PC-3 (cell line): ENCODE data around the gene CFAP210. TPM values are rescaled to one million over a fixed set of nuclear protein-coding genes. Genes with fewer than 3 reads are reported as not detected.

Experiments
- ATAC-seq: fragments of 200-7000 bp; cut with Tn5 transposase; 2 replicates; pipeline ENCODE4 v1.9.1; 2020; ENCODE audit warnings: mild to moderate bottlenecking, moderate library complexity
- BruUV-seq: library from RNA; stranded (reverse); fragments of 400-500 nt; replicated peaks from 2 replicates; lab custom pipeline; 2021; lab: Mats Ljungman, UMichigan
- CTCF ChIA-PET: fragments of 300-600 bp; sonication (Branson Sonifier 250); formaldehyde crosslinking; loops from one replicate; lab custom pipeline; 2022; ENCODE audit warnings: antibody characterized with exemption; lab: Charles Lee
- POLR2A ChIA-PET: fragments of 300-600 bp; sonication (Branson Sonifier 250); formaldehyde crosslinking; loops from one replicate; lab custom pipeline; 2022; ENCODE audit warnings: antibody characterized with exemption; ENCODE audit not compliant: unreplicated experiment; lab: Charles Lee
- DNase-seq: peaks from one replicate; pipeline ENCODE4 v3.0.0-alpha.2; 2015
- H2AFZ ChIP-seq: fragments of 300-600 bp; sonication (generic); 2 replicates; pipeline ENCODE4 v1.6.0; 2016; ENCODE audit warnings: antibody characterized with exemption, low read length
- H3F3A ChIP-seq: fragments of 300-600 bp; sonication (generic); one replicate; pipeline ENCODE4 v1.6.0; 2017; ENCODE audit warnings: antibody characterized with exemption, low read length, control low read depth, mild to moderate bottlenecking; ENCODE audit not compliant: unreplicated experiment
- H3K27ac ChIP-seq: fragments of 300-600 bp; sonication (generic); 2 replicates; pipeline ENCODE4 v1.5.1; 2016; ENCODE audit warnings: mild to moderate bottlenecking, low read length
- H3K27me3 ChIP-seq: fragments of 300-600 bp; sonication (generic); 2 replicates; pipeline ENCODE4 v1.6.1; 2016; ENCODE audit warnings: low read length, mixed read lengths
- H3K36me3 ChIP-seq: fragments of 300-600 bp; sonication (generic); 2 replicates; pipeline ENCODE4 v1.6.1; 2016; ENCODE audit warnings: low read depth, mixed run types, low read length, mixed read lengths
- H3K4me1 ChIP-seq: fragments of 300-600 bp; sonication (generic); 2 replicates; pipeline ENCODE4 v1.5.1; 2016; ENCODE audit warnings: low read length; ENCODE audit not compliant: insufficient read depth
- H3K4me2 ChIP-seq: fragments of 300-600 bp; sonication (generic); 2 replicates; pipeline ENCODE4 v1.6.0; 2016; ENCODE audit warnings: low read length
- H3K4me3 ChIP-seq: fragments of 300-600 bp; sonication (generic); 2 replicates; pipeline ENCODE4 v1.5.1; 2016; ENCODE audit warnings: mild to moderate bottlenecking, low read length, mixed read lengths
- H3K79me2 ChIP-seq: fragments of 300-600 bp; sonication (generic); 2 replicates; pipeline ENCODE4 v1.6.1; 2017; ENCODE audit warnings: low read length, mixed read lengths
- H3K9ac ChIP-seq: fragments of 300-600 bp; sonication (generic); 2 replicates; pipeline ENCODE4 v1.6.0; 2016; ENCODE audit warnings: mild to moderate bottlenecking, low read length
- H3K9me2 ChIP-seq: fragments of 300-600 bp; sonication (generic); replicated peaks from 2 replicates; pipeline ENCODE4 v1.6.1; 2016; ENCODE audit warnings: mixed run types, low read length, mixed read lengths
- H3K9me3 ChIP-seq: fragments of 300-600 bp; sonication (generic); 2 replicates; pipeline ENCODE4 v1.6.1; 2016; ENCODE audit warnings: low read length, mixed read lengths
- H4K20me1 ChIP-seq: fragments of 300-600 bp; sonication (generic); 2 replicates; pipeline ENCODE4 v1.6.1; 2016; ENCODE audit warnings: low read length, mixed read lengths
- CTCF ChIP-seq: fragments of 300-600 bp; sonication (generic); conservative IDR thresholded peaks from 2 replicates; pipeline ENCODE4 v1.5.1; 2017; ENCODE audit warnings: antibody characterized with exemption, low read depth, mild to moderate bottlenecking, low read length
- EZH2 ChIP-seq: fragments of 300-600 bp; sonication (generic); IDR thresholded peaks from one replicate; pipeline ENCODE4 v1.6.1; 2017; ENCODE audit warnings: antibody characterized with exemption, mild to moderate bottlenecking, low read length; ENCODE audit not compliant: unreplicated experiment
- EZH2phosphoT487 ChIP-seq: fragments of 300-600 bp; sonication (generic); IDR thresholded peaks from 2 replicates; pipeline ENCODE4 v1.6.1; 2018; ENCODE audit warnings: mild to moderate bottlenecking, antibody characterized with exemption, low read length, borderline replicate concordance
- intact Hi-C: fragments of 100-400 bp; cut with micrococcal nuclease; formaldehyde crosslinking; loops from 2 replicates; pipeline ENCODE4 v1.9.0; 2023
- total RNA-seq: library from RNA; depleted of rRNA; stranded (reverse); fragments of >200 nt; gene quantifications from 2 replicates; pipeline ENCODE4 v1.2.3, GENCODE V29; 2014

Gene CFAP210
- total RNA-seq, 1 experiment from 2014 or later = not detected

GRCh38 chr2:169653636-169654035 is 40.6 kb downstream of the CFAP210 start:
- H3K9me3 ChIP-seq = no peaks in the 10 kb centered on the region
- DNase-seq (peak; percentile 26), ATAC-seq (no peak)
- ChIA-PET CTCF (no interaction called here), POLR2A (no interaction called here)
- no peak overlapping the region for H3K4me2 ChIP-seq
- H3K4me1 ChIP-seq = no peaks in the 10 kb centered on the region
- no peaks in the 10 kb centered on the region for H3K27me3 ChIP-seq
- no peaks in the 10 kb centered on the region for H4K20me1 ChIP-seq
- H3K4me3 ChIP-seq = no peak overlapping the region
- no peak overlapping the region for H2AFZ ChIP-seq
- no peak for TF ChIP-seq EZH2
- no TSS peak for BruUV-seq
- no peaks in the 10 kb centered on the region for H3K79me2 ChIP-seq
- H3K9ac ChIP-seq = no peak overlapping the region
- no peaks in the 10 kb centered on the region for H3K9me2 ChIP-seq
- no peaks in the 10 kb centered on the region for H3F3A ChIP-seq
- H3K36me3 ChIP-seq = no peaks in the 10 kb centered on the region
- intact Hi-C loops = no loop called here
- H3K27ac ChIP-seq = no peak overlapping the region

DNA sequence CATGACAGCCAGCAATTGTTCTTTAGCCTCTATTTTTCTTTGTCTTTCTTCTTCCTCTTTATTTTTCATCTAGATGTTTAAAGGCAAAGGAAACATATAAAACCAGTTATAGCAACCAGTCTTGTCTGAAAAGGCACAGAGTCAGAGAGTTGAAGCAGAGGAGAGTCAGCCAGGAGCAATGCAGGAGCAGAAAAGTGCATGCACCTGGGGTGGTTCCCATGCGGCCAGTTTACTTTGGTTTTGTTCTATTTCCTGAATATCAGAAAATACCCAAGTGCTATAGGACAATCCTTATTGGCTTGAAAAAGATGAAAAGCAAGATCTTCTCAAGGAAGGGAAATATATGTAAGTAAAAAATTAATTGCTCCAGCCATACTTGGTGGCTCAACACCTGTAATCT is 44.9 kb downstream of the CFAP210 start:
- Histone ChIP-seq H2AFZ (no peak overlapping the region), H3K27ac (no peak overlapping the region), H3K9me2 (no peaks in the 10 kb centered on the region), H3K36me3 (no peaks in the 10 kb centered on the region), H3K9ac (no peak overlapping the region), H3K4me2 (no peak overlapping the region), H3K9me3 (no peaks in the 10 kb centered on the region), H3K79me2 (no peaks in the 10 kb centered on the region), H3K4me1 (no peaks in the 10 kb centered on the region), H3K27me3 (no peaks in the 10 kb centered on the region), H3F3A (no peaks in the 10 kb centered on the region), H3K4me3 (no peak overlapping the region), H4K20me1 (no peaks in the 10 kb centered on the region)
- ATAC-seq = no peak
- no peak for DNase-seq
- intact Hi-C loops = loop anchor here (5.0 kb wide), 1 partner anchor 33 kb away; no protein-coding TSS in a partner anchor
- TF ChIP-seq EZH2phosphoT487 (no peak), CTCF (no peak), EZH2 (no peak)
- no TSS peak for BruUV-seq
- CTCF ChIA-PET = no interaction called here
- POLR2A ChIA-PET = no interaction called here

GRCh38 chr2:169647496-169647895 is 46.7 kb downstream of the CFAP210 start:
- no peaks in the 10 kb centered on the region for H3K4me1 ChIP-seq
- no peaks in the 10 kb centered on the region for H3K36me3 ChIP-seq
- no peak overlapping the region for H3K27ac ChIP-seq
- BruUV-seq = no TSS peak
- no peaks in the 10 kb centered on the region for H3K27me3 ChIP-seq
- no peak overlapping the region for H3K4me3 ChIP-seq
- no peaks in the 10 kb centered on the region for H3K9me2 ChIP-seq
- no peak for ATAC-seq
- ChIA-PET POLR2A (no interaction called here), CTCF (no interaction called here)
- no peaks in the 10 kb centered on the region for H4K20me1 ChIP-seq
- no peaks in the 10 kb centered on the region for H3K79me2 ChIP-seq
- TF ChIP-seq EZH2 (no peak), CTCF (no peak), EZH2phosphoT487 (no peak)
- no peak overlapping the region for H3K9ac ChIP-seq
- intact Hi-C loops = loop anchor here (5.0 kb wide), 1 partner anchor 35 kb away; no protein-coding TSS in a partner anchor
- no peaks in the 10 kb centered on the region for H3K9me3 ChIP-seq
- H3K4me2 ChIP-seq = no peak overlapping the region
- no peak overlapping the region for H2AFZ ChIP-seq
- H3F3A ChIP-seq = no peaks in the 10 kb centered on the region
- DNase-seq = no peak
